ENCODE measurements around the gene DNAH14.

DNAH14 gene

DNA sequence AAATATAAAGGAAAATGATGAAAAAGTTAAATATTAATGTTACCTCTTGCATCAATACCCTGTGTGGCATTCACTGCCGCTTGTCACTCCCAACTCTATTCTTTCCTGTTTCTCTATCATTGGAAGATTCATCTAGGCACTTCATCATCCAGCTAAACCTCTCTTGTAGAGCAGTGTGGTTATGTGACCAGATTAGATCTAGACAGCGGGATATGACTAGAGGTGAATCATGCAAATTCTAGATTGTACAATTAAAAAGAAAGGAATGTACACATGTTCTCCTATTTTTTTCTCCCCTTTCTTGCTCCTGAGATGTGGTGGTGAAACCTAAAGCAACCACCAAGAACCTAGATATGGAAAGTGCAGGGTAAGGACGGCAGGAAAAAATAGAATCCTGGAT, 324.3 kb downstream of the DNAH14 start:
- no peak for DNase-seq (ENCODE audit: low read depth, low spot score)
- no peaks in the 10 kb centered on the region for H3K27me3 ChIP-seq (ENCODE audit: insufficient read depth, insufficient read length)
- H3K9ac ChIP-seq (ENCODE audit: insufficient read length, low read depth) = no peak overlapping the region

DNA sequence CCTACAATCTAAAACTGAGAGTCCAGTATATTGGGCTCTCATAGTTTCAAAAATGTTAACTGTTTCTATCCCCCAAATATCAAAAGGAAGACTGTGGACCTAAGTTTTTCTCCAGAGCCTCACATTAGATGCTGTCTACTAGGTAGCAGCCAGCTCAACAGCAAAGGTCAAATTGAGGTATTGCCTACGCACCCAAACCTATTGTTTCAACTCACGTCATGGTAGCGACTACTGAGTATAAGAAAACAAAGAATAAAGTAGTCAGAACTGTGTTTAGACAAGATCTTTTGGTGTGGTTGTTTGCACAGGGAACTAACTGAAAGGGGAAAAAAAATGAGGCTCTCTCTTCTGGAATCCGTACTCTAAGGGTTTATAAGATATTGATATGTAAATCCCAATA, 325.2 kb downstream of the DNAH14 start:
- no peaks in the 10 kb centered on the region for H3K4me1 ChIP-seq (ENCODE audit: insufficient read depth, insufficient read length)
- no peak for DNase-seq (ENCODE audit: low read depth, low spot score)
- no peak overlapping the region for H3K9ac ChIP-seq (ENCODE audit: insufficient read length, low read depth)
- H3K9me3 ChIP-seq (ENCODE audit: insufficient read depth, low read length) = no peaks in the 10 kb centered on the region; the same call in 1 of the 2 replicates
- TF ChIP-seq SUZ12 (IDR thresholded peaks at IDR 0.05; ENCODE audit: extremely low read depth, insufficient read depth, insufficient read length) (no peak), ZNF274 (IDR thresholded peaks at IDR 0.05; ENCODE audit: low read depth, low read length) (no peak), YY1 (IDR thresholded peaks at IDR 0.05; ENCODE audit: insufficient read depth, insufficient read length) (no peak)
- H3K36me3 ChIP-seq (ENCODE audit: insufficient read depth, insufficient read length, low read length) = no peaks in the 10 kb centered on the region
- H3K4me3 ChIP-seq (ENCODE audit: insufficient read length, low read depth) = no peak overlapping the region
- H3K27me3 ChIP-seq (ENCODE audit: insufficient read depth, insufficient read length) = no peaks in the 10 kb centered on the region

More for the DNA sequence above, 324.3 kb downstream of the DNAH14 start:
- Histone ChIP-seq H3K4me3 (ENCODE audit: insufficient read length, low read depth) (no peak overlapping the region), H3K36me3 (ENCODE audit: insufficient read depth, insufficient read length, low read length) (no peaks in the 10 kb centered on the region), H3K4me1 (ENCODE audit: insufficient read depth, insufficient read length) (no peaks in the 10 kb centered on the region), H3K9me3 (ENCODE audit: insufficient read depth, low read length) (no peaks in the 10 kb centered on the region)
- TF ChIP-seq YY1 (IDR thresholded peaks at IDR 0.05; ENCODE audit: insufficient read depth, insufficient read length) (no peak), SUZ12 (IDR thresholded peaks at IDR 0.05; ENCODE audit: extremely low read depth, insufficient read depth, insufficient read length) (no peak), ZNF274 (IDR thresholded peaks at IDR 0.05; ENCODE audit: low read depth, low read length) (no peak)

DNA sequence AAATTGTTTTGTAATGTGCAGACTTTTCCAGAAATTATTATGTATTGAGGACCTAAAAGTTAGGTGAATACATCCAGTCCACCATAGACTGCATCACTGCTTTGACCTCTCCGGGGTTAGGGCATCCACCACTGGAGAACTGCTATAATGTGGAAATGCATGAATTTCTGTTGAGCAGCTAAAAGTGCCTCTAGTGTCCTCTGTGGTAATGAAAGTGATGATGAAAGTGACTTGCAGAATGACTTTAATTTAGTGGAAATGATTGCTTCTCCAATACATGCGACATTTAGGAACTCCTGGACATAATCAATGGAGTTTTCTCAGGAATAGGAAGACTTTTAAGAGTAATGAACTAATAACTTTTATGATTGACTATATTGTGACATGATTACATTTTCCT, 327.6 kb downstream of the DNAH14 start:
- no peak overlapping the region for H3K4me3 ChIP-seq (ENCODE audit: insufficient read length, low read depth)
- no peak for DNase-seq (ENCODE audit: low read depth, low spot score)
- H3K27me3 ChIP-seq (ENCODE audit: insufficient read depth, insufficient read length) = no peaks in the 10 kb centered on the region
- H3K36me3 ChIP-seq (ENCODE audit: insufficient read depth, insufficient read length, low read length) = no peaks in the 10 kb centered on the region
- TF ChIP-seq ZNF274 (IDR thresholded peaks at IDR 0.05; ENCODE audit: low read depth, low read length) = no peak
- no peak for TF ChIP-seq SUZ12 (IDR thresholded peaks at IDR 0.05; ENCODE audit: extremely low read depth, insufficient read depth, insufficient read length)
- H3K9ac ChIP-seq (ENCODE audit: insufficient read length, low read depth) = no peak overlapping the region
- H3K9me3 ChIP-seq (ENCODE audit: insufficient read depth, low read length) = no peaks in the 10 kb centered on the region; the same call in 1 of the 2 replicates
- H3K4me1 ChIP-seq (ENCODE audit: insufficient read depth, insufficient read length) = no peaks in the 10 kb centered on the region

DNA sequence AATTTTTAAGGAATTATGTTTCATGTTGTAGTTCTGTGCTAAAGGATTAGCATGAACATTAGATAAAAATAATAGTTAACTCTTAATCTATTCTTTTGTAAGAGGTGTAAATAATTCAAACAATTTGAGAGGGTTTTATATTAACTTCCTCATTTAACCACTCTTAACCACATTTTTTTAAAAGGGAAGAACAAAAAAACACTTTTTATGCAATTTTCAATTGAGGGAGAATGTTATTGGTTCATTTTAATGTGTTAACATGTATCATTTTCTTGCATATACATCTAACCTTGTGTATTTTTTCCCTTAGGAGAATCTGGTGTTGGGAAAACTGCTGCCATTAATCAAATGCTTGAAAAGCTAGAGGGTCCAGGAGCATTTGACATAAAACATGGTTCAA, 329.3 kb downstream of the DNAH14 start:
- no peak for DNase-seq (ENCODE audit: low read depth, low spot score)
- Histone ChIP-seq H3K9ac (ENCODE audit: insufficient read length, low read depth) (no peak overlapping the region), H3K4me1 (ENCODE audit: insufficient read depth, insufficient read length) (no peaks in the 10 kb centered on the region), H3K27me3 (ENCODE audit: insufficient read depth, insufficient read length) (no peaks in the 10 kb centered on the region), H3K36me3 (ENCODE audit: insufficient read depth, insufficient read length, low read length) (no peaks in the 10 kb centered on the region), H3K9me3 (ENCODE audit: insufficient read depth, low read length) (no peaks in the 10 kb centered on the region; the same call in 1 of the 2 replicates), H3K4me3 (ENCODE audit: insufficient read length, low read depth) (no peak overlapping the region)
- no peak for TF ChIP-seq SUZ12 (IDR thresholded peaks at IDR 0.05; ENCODE audit: extremely low read depth, insufficient read depth, insufficient read length)
- TF ChIP-seq YY1 (IDR thresholded peaks at IDR 0.05; ENCODE audit: insufficient read depth, insufficient read length) = no peak

DNA sequence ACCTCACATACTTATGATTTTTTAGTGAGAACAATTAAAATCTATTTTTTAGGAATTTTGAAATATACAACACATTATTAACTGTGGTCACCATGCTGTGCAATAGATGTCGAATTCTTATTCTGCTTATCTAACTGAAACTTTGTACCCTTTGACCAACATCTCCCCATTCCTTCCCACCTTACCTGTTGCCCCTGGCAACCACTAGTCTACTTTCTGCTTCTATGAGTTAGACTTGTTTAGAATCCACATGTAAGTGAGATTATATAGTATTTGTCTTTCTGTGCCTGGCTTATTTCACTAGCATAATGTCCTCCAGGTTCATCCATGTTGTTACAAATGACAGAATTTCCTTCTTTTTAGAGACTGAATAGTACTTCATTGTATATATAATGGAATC, 330.1 kb downstream of the DNAH14 start:
- H3K9me3 ChIP-seq (ENCODE audit: insufficient read depth, low read length) = no peaks in the 10 kb centered on the region; the same call in 1 of the 2 replicates
- TF ChIP-seq YY1 (IDR thresholded peaks at IDR 0.05; ENCODE audit: insufficient read depth, insufficient read length) = no peak
- no peak for TF ChIP-seq SUZ12 (IDR thresholded peaks at IDR 0.05; ENCODE audit: extremely low read depth, insufficient read depth, insufficient read length)
- no peak for TF ChIP-seq ZNF274 (IDR thresholded peaks at IDR 0.05; ENCODE audit: low read depth, low read length)

DNA sequence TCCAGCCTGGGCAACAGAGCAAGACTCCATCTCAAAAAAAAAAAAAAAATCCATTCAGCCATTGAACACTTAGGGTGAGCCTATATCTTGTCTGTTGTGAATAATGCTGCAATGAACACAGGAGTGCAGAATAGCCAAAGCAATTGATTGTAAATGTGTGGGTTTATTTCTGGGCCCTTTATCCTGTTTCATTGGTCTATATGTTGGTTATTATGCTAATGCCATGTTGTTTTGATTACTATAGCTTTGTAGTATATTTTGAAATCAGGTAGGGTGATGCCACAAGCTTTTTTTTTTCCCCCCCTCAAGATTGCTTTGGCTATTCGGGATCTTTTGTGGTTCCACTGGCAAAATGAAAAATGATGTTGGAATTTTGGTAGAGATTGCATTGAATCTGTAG, 330.8 kb downstream of the DNAH14 start:
- H3K9me3 ChIP-seq (ENCODE audit: insufficient read depth, low read length) = no peaks in the 10 kb centered on the region; the same call in 1 of the 2 replicates
- no peak overlapping the region for H3K4me3 ChIP-seq (ENCODE audit: insufficient read length, low read depth)
- DNase-seq (ENCODE audit: low read depth, low spot score) = no peak
- H3K36me3 ChIP-seq (ENCODE audit: insufficient read depth, insufficient read length, low read length) = no peaks in the 10 kb centered on the region
- no peak overlapping the region for H3K9ac ChIP-seq (ENCODE audit: insufficient read length, low read depth)
- TF ChIP-seq ZNF274 (IDR thresholded peaks at IDR 0.05; ENCODE audit: low read depth, low read length) = no peak
- no peaks in the 10 kb centered on the region for H3K4me1 ChIP-seq (ENCODE audit: insufficient read depth, insufficient read length)
- H3K27me3 ChIP-seq (ENCODE audit: insufficient read depth, insufficient read length) = no peaks in the 10 kb centered on the region

More for the DNA sequence above, 330.1 kb downstream of the DNAH14 start:
- Histone ChIP-seq H3K4me1 (ENCODE audit: insufficient read depth, insufficient read length) (no peaks in the 10 kb centered on the region), H3K4me3 (ENCODE audit: insufficient read length, low read depth) (no peak overlapping the region), H3K27me3 (ENCODE audit: insufficient read depth, insufficient read length) (no peaks in the 10 kb centered on the region), H3K36me3 (ENCODE audit: insufficient read depth, insufficient read length, low read length) (no peaks in the 10 kb centered on the region), H3K9ac (ENCODE audit: insufficient read length, low read depth) (no peak overlapping the region)
- no peak for DNase-seq (ENCODE audit: low read depth, low spot score)

DNA sequence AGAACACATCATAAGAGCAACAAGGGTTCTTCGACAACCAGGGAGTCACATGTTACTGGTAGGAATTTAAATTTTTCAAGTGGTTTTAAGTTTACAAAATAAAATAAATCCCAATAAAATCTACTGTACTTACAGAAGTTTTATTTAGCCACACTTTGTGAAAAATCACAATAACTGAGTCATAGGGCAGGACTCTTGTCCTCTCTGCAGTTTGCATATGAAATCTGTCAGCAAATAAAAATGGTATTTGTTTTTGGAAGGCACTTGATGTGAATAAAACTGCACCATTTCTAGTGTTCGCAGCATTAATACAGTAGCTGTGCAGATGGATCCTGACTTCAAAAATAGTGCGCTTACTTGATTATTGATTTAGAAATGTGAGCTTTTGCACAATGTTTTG, 348.0 kb downstream of the DNAH14 start:
- TF ChIP-seq ZNF274 (IDR thresholded peaks at IDR 0.05; ENCODE audit: low read depth, low read length) (no peak), YY1 (IDR thresholded peaks at IDR 0.05; ENCODE audit: insufficient read depth, insufficient read length) (no peak), SUZ12 (IDR thresholded peaks at IDR 0.05; ENCODE audit: extremely low read depth, insufficient read depth, insufficient read length) (no peak)
- no peak for DNase-seq (ENCODE audit: low read depth, low spot score)
- Histone ChIP-seq H3K27me3 (ENCODE audit: insufficient read depth, insufficient read length) (no peaks in the 10 kb centered on the region), H3K4me1 (ENCODE audit: insufficient read depth, insufficient read length) (no peaks in the 10 kb centered on the region), H3K9ac (ENCODE audit: insufficient read length, low read depth) (no peak overlapping the region), H3K4me3 (ENCODE audit: insufficient read length, low read depth) (no peak overlapping the region), H3K36me3 (ENCODE audit: insufficient read depth, insufficient read length, low read length) (no peaks in the 10 kb centered on the region), H3K9me3 (ENCODE audit: insufficient read depth, low read length) (peaks cover 19% of the 10 kb centered on the region)

DNA sequence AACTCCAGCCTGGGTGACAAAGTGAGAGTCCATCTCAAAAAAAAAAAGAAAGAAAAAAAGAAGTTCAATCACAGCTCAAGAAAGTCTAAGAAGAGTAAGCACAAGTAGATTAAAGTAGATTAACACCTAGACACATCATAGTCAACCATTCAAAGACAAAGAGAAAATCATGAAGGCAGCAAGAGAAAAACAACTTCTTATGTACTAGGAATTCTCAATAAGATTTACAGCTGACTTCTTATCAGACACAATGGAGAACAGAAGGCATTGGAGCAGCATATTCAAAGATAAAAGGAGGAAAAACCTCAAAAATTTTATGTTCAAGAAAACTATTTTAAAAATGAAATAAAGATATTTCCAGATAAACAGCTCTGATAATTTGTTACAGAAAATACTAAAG, 351.1 kb downstream of the DNAH14 start:
- H3K9me3 ChIP-seq (ENCODE audit: insufficient read depth, low read length) = peaks cover 19% of the 10 kb centered on the region
- no peaks in the 10 kb centered on the region for H3K27me3 ChIP-seq (ENCODE audit: insufficient read depth, insufficient read length)
- no peak overlapping the region for H3K4me3 ChIP-seq (ENCODE audit: insufficient read length, low read depth)
- TF ChIP-seq YY1 (IDR thresholded peaks at IDR 0.05; ENCODE audit: insufficient read depth, insufficient read length) (no peak), ZNF274 (IDR thresholded peaks at IDR 0.05; ENCODE audit: low read depth, low read length) (no peak), SUZ12 (IDR thresholded peaks at IDR 0.05; ENCODE audit: extremely low read depth, insufficient read depth, insufficient read length) (no peak)
- DNase-seq (ENCODE audit: low read depth, low spot score) = no peak
- H3K36me3 ChIP-seq (ENCODE audit: insufficient read depth, insufficient read length, low read length) = no peaks in the 10 kb centered on the region
- no peaks in the 10 kb centered on the region for H3K4me1 ChIP-seq (ENCODE audit: insufficient read depth, insufficient read length)
- no peak overlapping the region for H3K9ac ChIP-seq (ENCODE audit: insufficient read length, low read depth)

Measured in NT2/D1 (cell line).